K562 (cell line): ENCODE data around the gene AKAP6. TPM values are rescaled to one million over a fixed set of nuclear protein-coding genes. Genes with fewer than 3 reads are reported as not detected.
"Not testable (repeated sequence)": the region's sequence is repeated elsewhere in the genome, so short reads cannot be mapped to it uniquely, and the experiment has no call there.

Source experiments
- ATAC-seq: fragments of 200-7000 bp; cut with Tn5 transposase; 3 replicates; pipeline ENCODE4 v1.9.1; 2020; ENCODE audit warnings: moderate library complexity
- BruUV-seq: library from RNA; stranded (reverse); fragments of 400-500 nt; replicated peaks from 2 replicates; lab custom pipeline; 2021; lab: Mats Ljungman, UMichigan
- CTCF ChIA-PET: fragments of 300-600 bp; formaldehyde crosslinking; extraction: SDS; loops from one replicate; lab custom pipeline; 2021; ENCODE audit warnings: low intra/inter-chr PET ratio; lab: Yijun Ruan, JAX
- POLR2A ChIA-PET: fragments of 300-600, 350-650 bp; sonication (Branson Sonifier 250); formaldehyde crosslinking; extraction: SDS; loops from one replicate; lab custom pipeline; 2021; ENCODE audit warnings: antibody characterized with exemption, inconsistent platforms; lab: Yijun Ruan, JAX
- DNase-seq, 4 experiments: peaks; one replicate each; pipeline versions ENCODE4 v3.0.0 to v3.0.0-alpha.2; 2011 to 2018; ENCODE audit warnings: low spot score in 3 of 4, mixed read lengths in 3 of 4; ENCODE audit errors: extremely low read depth in 1 of 4
- FAIRE-seq: peaks from 2 replicates; lab custom pipeline; 2011; peaks lifted over from hg19 to GRCh38; lab: Jason Lieb, UNC
- H2AFZ ChIP-seq: 2 replicates; pipeline ENCODE4 v1.6.0; 2011; ENCODE audit warnings: low read depth, low read length, control low read depth, inconsistent platforms
- H3K27ac ChIP-seq: fragments of 200-600 bp; 3 replicates; pipeline ENCODE4 v1.8.0; 2011; ENCODE audit warnings: low read depth, mild to moderate bottlenecking, control low read depth, inconsistent platforms, low read length, moderate library complexity, mixed read lengths; ENCODE audit errors: extremely low read depth
- H3K27me3 ChIP-seq, 2 experiments: fragments of 300-600 bp in 1 of 2; 2 replicates in 1 of 2; 3 replicates in 1 of 2; pipeline versions ENCODE4 v1.6.0 to v1.8.0; 2011; ENCODE audit warnings: inconsistent platforms in 2 of 2, low read length in 2 of 2, mild to moderate bottlenecking in 1 of 2, mixed read lengths in 1 of 2, moderate library complexity in 1 of 2; ENCODE audit not compliant: control insufficient read depth in 2 of 2, insufficient read depth in 2 of 2
- H3K36me3 ChIP-seq: fragments of 300-600 bp; 3 replicates; pipeline ENCODE4 v1.8.0; 2011; ENCODE audit warnings: mild to moderate bottlenecking, low read length, inconsistent platforms; ENCODE audit not compliant: control insufficient read depth, insufficient read depth
- H3K4me1 ChIP-seq, 2 experiments: fragments of 200-600 bp in 1 of 2; replicated peaks in 1 of 2; 2 replicates in 1 of 2; 3 replicates in 1 of 2; pipeline versions ENCODE4 v1.5.1 to v1.8.0; 2011; ENCODE audit warnings: inconsistent platforms in 2 of 2, low read length in 2 of 2, mild to moderate bottlenecking in 1 of 2, mixed read lengths in 1 of 2, moderate library complexity in 1 of 2; ENCODE audit not compliant: control insufficient read depth in 2 of 2, insufficient read depth in 2 of 2
- H3K4me2 ChIP-seq: 2 replicates; pipeline ENCODE4 v1.6.1; 2011; ENCODE audit warnings: low read length, control low read depth, inconsistent platforms, mixed read lengths; ENCODE audit not compliant: insufficient read depth
- H3K4me3 ChIP-seq: fragments of 200-600 bp; sonication (generic), shearing (Covaris generic); 2 replicates; pipeline ENCODE4 v1.5.1; 2016; ENCODE audit warnings: control low read depth, inconsistent platforms
- H3K79me2 ChIP-seq: fragments of 200-600 bp; 3 replicates; pipeline ENCODE4 v1.8.0; 2011; ENCODE audit warnings: low read length, inconsistent platforms; ENCODE audit not compliant: control insufficient read depth, insufficient read depth
- H3K9ac ChIP-seq, 2 experiments: 2 replicates each; pipeline versions ENCODE4 v1.6.0 to v1.6.1; 2011; ENCODE audit warnings: low read depth in 2 of 2, low read length in 2 of 2, control low read depth in 1 of 2, inconsistent platforms in 1 of 2, mild to moderate bottlenecking in 1 of 2, mixed read lengths in 1 of 2; ENCODE audit not compliant: insufficient read depth in 1 of 2
- H3K9me1 ChIP-seq: one replicate; pipeline ENCODE4 v1.6.0; 2011; ENCODE audit warnings: inconsistent platforms, mild to moderate bottlenecking, low read length, moderate library complexity; ENCODE audit not compliant: control insufficient read depth, insufficient read depth
- H3K9me3 ChIP-seq: replicated peaks from 2 replicates; pipeline ENCODE4 v1.5.1; 2011; ENCODE audit warnings: low read depth, low read length, inconsistent platforms; ENCODE audit not compliant: control insufficient read depth, insufficient read depth
- H4K20me1 ChIP-seq: replicated peaks from 2 replicates; pipeline ENCODE4 v1.6.1; 2011; ENCODE audit warnings: low read length, inconsistent platforms, mixed read lengths; ENCODE audit not compliant: control insufficient read depth, insufficient read depth
- KDM1A ChIP-seq, 2 experiments: fragments of 450-650 bp; IDR thresholded peaks; 2 replicates each; pipeline ENCODE4 v1.6.1; 2016; ENCODE audit warnings: mild to moderate bottlenecking in 2 of 2
- NBN ChIP-seq: fragments of 450-650 bp; IDR thresholded peaks from 2 replicates; pipeline ENCODE4 v1.6.1; 2016; ENCODE audit warnings: low read depth, mild to moderate bottlenecking
- NCOA4 ChIP-seq: fragments of 450-650 bp; IDR thresholded peaks from 2 replicates; pipeline ENCODE4 v1.6.1; 2018; ENCODE audit warnings: mild to moderate bottlenecking; ENCODE audit not compliant: partially characterized antibody
- WHSC1 ChIP-seq: IDR thresholded peaks from one replicate; pipeline ENCODE4 v1.6.1; 2012; ENCODE audit warnings: low read length, control low read depth, inconsistent platforms
- ZNF717 ChIP-seq: fragments of 250-450 bp; sonication (Bioruptor Pico); IDR thresholded peaks from 2 replicates; pipeline ENCODE4 v1.5.0; 2021
- WGBS: fragments of 100-300 bp; shearing (Covaris generic); methylation state at CpG from one replicate; pipeline ENCODE4 v1.1.6; 2016; ENCODE audit warnings: low coverage, mixed read lengths; ENCODE audit not compliant: insufficient coverage; ENCODE audit errors: missing lambda C conversion rate; 5-methylcytosine and 5-hydroxymethylcytosine counted together
- in situ Hi-C: fragments of 300-500 bp; cut with MboI; formaldehyde crosslinking; loops from 4 replicates; pipeline ENCODE4 v1.15.0; 2018; ENCODE audit warnings: inconsistent platforms, mixed read lengths
- intact Hi-C: fragments of 100-400 bp; cut with micrococcal nuclease; formaldehyde crosslinking; loops from 2 replicates; pipeline ENCODE4 v1.14.2; 2022
- polyA plus RNA-seq, 8 experiments: library from polyadenylated mRNA; depleted of rRNA in 4 of 8; stranded (reverse) in 5 of 8; unstranded in 3 of 8; fragments of >200 nt; fragmentation: Nextera tagmentation in 2 of 8; fragmentation: Illumina TruSeq in 1 of 8; extraction: Ambion mirVana in 2 of 8; extraction: Trizol in 1 of 8; gene quantifications; 2 replicates each; pipeline versions ENCODE4 v1.2.1 to v1.2.3, GENCODE V29; 2011 to 2014; ENCODE audit warnings: inconsistent platforms in 1 of 8, missing spikeins in 1 of 8
- total RNA-seq, 7 experiments: library from RNA; depleted of rRNA in 6 of 7; stranded (reverse); fragments of >200 nt in 6 of 7; fragmentation: Illumina TruSeq in 2 of 7; extraction: Trizol in 2 of 7; gene quantifications; 2 replicates each; pipeline versions ENCODE4 v1.2.1 to v1.2.3, GENCODE V29; 2011 to 2021; ENCODE audit warnings: low replicate concordance in 1 of 7
- TF ChIP-seq, protein P1 (sequence below): sonication (generic); formaldehyde crosslinking; IDR thresholded peaks from 2 replicates; pipeline ENCODE4 v1.8.1; 2023; ENCODE audit warnings: missing genetic modification reagents, mild to moderate bottlenecking, borderline replicate concordance

Gene AKAP6
- total and polyA plus RNA-seq, 9 of the 15 experiments (the other 6 are each of a cell fraction or from before 2014, with no cell fraction given), result 0.03 to 1.7 (median 0.48) TPM

GRCh38 chr14:32384464-32384863 is 55.4 kb downstream of the AKAP6 start (continued):
- TF ChIP-seq, protein P1, sequence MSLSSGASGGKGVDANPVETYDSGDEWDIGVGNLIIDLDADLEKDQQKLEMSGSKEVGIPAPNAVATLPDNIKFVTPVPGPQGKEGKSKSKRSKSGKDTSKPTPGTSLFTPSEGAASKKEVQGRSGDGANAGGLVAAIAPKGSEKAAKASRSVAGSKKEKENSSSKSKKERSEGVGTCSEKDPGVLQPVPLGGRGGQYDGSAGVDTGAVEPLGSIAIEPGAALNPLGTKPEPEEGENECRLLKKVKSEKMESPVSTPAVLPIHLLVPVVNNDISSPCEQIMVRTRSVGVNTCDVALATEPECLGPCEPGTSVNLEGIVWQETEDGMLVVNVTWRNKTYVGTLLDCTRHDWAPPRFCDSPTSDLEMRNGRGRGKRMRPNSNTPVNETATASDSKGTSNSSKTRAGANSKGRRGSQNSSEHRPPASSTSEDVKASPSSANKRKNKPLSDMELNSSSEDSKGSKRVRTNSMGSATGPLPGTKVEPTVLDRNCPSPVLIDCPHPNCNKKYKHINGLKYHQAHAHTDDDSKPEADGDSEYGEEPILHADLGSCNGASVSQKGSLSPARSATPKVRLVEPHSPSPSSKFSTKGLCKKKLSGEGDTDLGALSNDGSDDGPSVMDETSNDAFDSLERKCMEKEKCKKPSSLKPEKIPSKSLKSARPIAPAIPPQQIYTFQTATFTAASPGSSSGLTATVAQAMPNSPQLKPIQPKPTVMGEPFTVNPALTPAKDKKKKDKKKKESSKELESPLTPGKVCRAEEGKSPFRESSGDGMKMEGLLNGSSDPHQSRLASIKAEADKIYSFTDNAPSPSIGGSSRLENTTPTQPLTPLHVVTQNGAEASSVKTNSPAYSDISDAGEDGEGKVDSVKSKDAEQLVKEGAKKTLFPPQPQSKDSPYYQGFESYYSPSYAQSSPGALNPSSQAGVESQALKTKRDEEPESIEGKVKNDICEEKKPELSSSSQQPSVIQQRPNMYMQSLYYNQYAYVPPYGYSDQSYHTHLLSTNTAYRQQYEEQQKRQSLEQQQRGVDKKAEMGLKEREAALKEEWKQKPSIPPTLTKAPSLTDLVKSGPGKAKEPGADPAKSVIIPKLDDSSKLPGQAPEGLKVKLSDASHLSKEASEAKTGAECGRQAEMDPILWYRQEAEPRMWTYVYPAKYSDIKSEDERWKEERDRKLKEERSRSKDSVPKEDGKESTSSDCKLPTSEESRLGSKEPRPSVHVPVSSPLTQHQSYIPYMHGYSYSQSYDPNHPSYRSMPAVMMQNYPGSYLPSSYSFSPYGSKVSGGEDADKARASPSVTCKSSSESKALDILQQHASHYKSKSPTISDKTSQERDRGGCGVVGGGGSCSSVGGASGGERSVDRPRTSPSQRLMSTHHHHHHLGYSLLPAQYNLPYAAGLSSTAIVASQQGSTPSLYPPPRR (CRISPR knock-in tag), result no peak
- TF ChIP-seq ZNF717 (no peak), NBN (no peak), WHSC1 (no peak), KDM1A (IDR thresholded peaks at IDR 0.05) (no peak), NCOA4 (no peak)

- H3K27me3 ChIP-seq, H4K20me1 ChIP-seq, ATAC-seq, H2AFZ ChIP-seq, H3K9ac ChIP-seq, H3K4me1 ChIP-seq, H3K4me2 ChIP-seq, FAIRE-seq, H3K9me3 ChIP-seq, H3K36me3 ChIP-seq, H3K27ac ChIP-seq, H3K79me2 ChIP-seq, H3K4me3 ChIP-seq, in situ Hi-C loops, CTCF ChIA-PET, H3K9me1 ChIP-seq, BruUV-seq, DNase-seq: not testable (repeated sequence)
- POLR2A ChIA-PET, result interaction anchor here (0.6 to 1.5 kb wide), 2 partner anchors 9 to 640 kb away, joined by 3 read pairs; no protein-coding TSS in a partner anchor
- intact Hi-C loops, result loop anchor here (10.0 kb wide), 1 partner anchor 52 kb away; no protein-coding TSS in a partner anchor
- 0% methylated on average over 2 of the region's 2 CpGs for WGBS
Measured at GRCh38 chr14:32387295-32387694, 58.2 kb downstream of the AKAP6 start.
